SK-N-SH (cell line): ENCODE results near the gene PKP4.

ENCODE experiments used
- CTCF ChIP-seq: fragments of 200-600 bp; sonication (generic); IDR thresholded peaks from 2 replicates; pipeline ENCODE4 v1.6.1; 2017; ENCODE audit warnings: antibody characterized with exemption, mild to moderate bottlenecking, moderate library complexity
- POLR2AphosphoS5 ChIP-seq: IDR thresholded peaks from 2 replicates; pipeline ENCODE4 v1.6.1; 2012; ENCODE audit warnings: low read depth, low read length

GRCh38 chr2:158620656-158621055, 163.9 kb downstream of the PKP4 start:
- TF ChIP-seq POLR2AphosphoS5 (no peak), CTCF (no peak)
